Psoas muscle (tissue), 8 donors: ENCODE results near the gene PLXNB2. TPM values are rescaled to one million over a fixed set of nuclear protein-coding genes. Genes with fewer than 3 reads are reported as not detected.

Experiments used
- ATAC-seq, 4 donors: fragments of 200-7000 bp; cut with Tn5 transposase; one replicate each; pipeline ENCODE4 v1.9.1; 2020; ENCODE audit warnings: moderate library complexity in 3 of 4, mild to moderate bottlenecking in 2 of 4
- DNase-seq, 2 donors: peaks; one replicate each; pipeline ENCODE4 v3.0.0-alpha.2; 2020
- H3K27ac ChIP-seq: fragments of 200-600 bp; one replicate; pipeline ENCODE4 v1.8.0; 2022
- H3K27me3 ChIP-seq, 3 donors: fragments of 200-600 bp in 1 of 3; one replicate each; pipeline versions ENCODE4 v1.6.1 to v1.8.0; 2013 to 2022; ENCODE audit warnings: low read length in 2 of 3, mild to moderate bottlenecking in 2 of 3, moderate library complexity in 1 of 3; ENCODE audit not compliant: insufficient read depth in 3 of 3
- H3K36me3 ChIP-seq, 2 donors: fragments of 200-600 bp in 1 of 2; one replicate each; pipeline versions ENCODE4 v1.6.1 to v1.8.0; 2013 to 2022; ENCODE audit warnings: low read depth in 1 of 2, mild to moderate bottlenecking in 1 of 2, moderate library complexity in 1 of 2; ENCODE audit not compliant: insufficient read depth in 1 of 2
- H3K4me1 ChIP-seq: fragments of 200-600 bp; one replicate; pipeline ENCODE4 v1.8.0; 2022
- H3K4me3 ChIP-seq: fragments of 200-600 bp; one replicate; pipeline ENCODE4 v1.8.0; 2022; ENCODE audit warnings: mild to moderate bottlenecking
- H3K9me3 ChIP-seq: fragments of 200-600 bp; one replicate; pipeline ENCODE4 v1.8.0; 2022
- WGBS, 3 donors: extraction: QIAGEN DNeasy Blood & Tissue Kit; methylation state at CpG; one replicate each; pipeline versions ENCODE4 v1.1.6 to v1.1.7; 2013; 5-methylcytosine and 5-hydroxymethylcytosine counted together
- intact Hi-C, 2 donors: fragments of 100-400 bp; cut with DNase I; formaldehyde crosslinking; loops; one replicate each; pipeline versions ENCODE4 v1.11.0 to v1.14.2; 2022
- polyA plus RNA-seq, 3 donors: library from polyadenylated mRNA; stranded (reverse); fragments of 200-250 nt; gene quantifications; one replicate each; pipeline ENCODE4 v1.2.3, GENCODE V29; 2013
- total RNA-seq, 4 donors: library from RNA; stranded (reverse); fragmentation: NEBNext Ultra II Directional in 2 of 4; extraction: Animal tissue kit (Norgen Biotek cat#: 25700) in 2 of 4; gene quantifications; one replicate each; pipeline versions ENCODE4 v1.2.1 to v1.2.4, GENCODE V29; 2021 to 2023
- TF ChIP-seq, protein P1 (sequence below): fragments of 200-600 bp; IDR thresholded peaks from one replicate; pipeline ENCODE4 v1.8.0; 2022; ENCODE audit warnings: antibody characterized with exemption
- donor health status: healthy with polysubstance abuse.
- donor health status: DM: no; HTN: no; CAD: no; lungs with moderate emphysema.
- donor health status: Bipolar disorder and iron deficiency.
- donor health status: healthy.
- donor health status: DM: yes; HTN: yes; CAD: no.
- donor health status: DM: no; HTN: no; CAD: no.
- donor health status: DM: no; HTN: no; CAD: no.
- donor health status: DM: yes; HTN: yes; CAD: no.

The PLXNB2 gene
- total and polyA plus RNA-seq, 7 donors = 3.9 to 43.7 (median 13.6) TPM

DNA sequence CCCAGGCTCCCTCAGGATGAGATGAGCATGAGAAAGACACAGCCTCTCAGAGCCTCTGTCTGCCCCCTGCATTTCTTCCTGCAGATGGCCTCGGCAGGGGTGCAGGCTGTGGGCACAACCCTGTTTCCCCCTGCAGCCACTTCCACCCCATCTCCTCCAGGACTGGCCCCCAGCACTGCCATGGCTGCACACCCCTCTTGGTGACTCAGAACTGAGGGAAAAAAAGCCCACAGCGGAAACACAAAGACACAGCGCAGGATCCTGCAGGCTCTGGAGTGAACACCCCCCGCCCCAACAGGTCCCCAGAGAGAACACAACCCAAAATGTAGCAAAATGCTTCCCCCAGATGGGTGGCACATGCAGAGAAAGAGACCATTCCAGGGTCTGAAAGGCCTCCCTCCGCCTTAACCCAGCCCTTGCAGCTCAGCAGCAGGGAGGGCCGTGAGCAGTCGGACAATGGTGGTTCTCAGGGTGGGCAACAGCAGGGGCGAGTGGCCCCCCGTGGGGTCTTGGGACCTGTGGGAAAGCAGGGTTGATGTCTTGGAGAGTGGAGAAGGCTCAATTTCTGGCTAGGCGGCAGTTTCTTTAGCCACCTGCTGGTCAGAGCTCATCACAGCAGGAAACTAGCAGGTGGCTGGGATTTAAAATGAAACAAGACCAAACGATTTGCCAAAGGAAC lies 70.6 kb downstream of the PLXNB2 start:
- H3K27ac ChIP-seq = no peak overlapping the region
- peaks cover 0 to 60% of the 10 kb centered on the region in 2 donors for H3K36me3 ChIP-seq
- peaks cover 11% of the 10 kb centered on the region for H3K4me1 ChIP-seq

GRCh38 chr22:50233223-50233622 lies 74.2 kb downstream of the PLXNB2 start:
- no peak for DNase-seq
- TF ChIP-seq, protein P1, sequence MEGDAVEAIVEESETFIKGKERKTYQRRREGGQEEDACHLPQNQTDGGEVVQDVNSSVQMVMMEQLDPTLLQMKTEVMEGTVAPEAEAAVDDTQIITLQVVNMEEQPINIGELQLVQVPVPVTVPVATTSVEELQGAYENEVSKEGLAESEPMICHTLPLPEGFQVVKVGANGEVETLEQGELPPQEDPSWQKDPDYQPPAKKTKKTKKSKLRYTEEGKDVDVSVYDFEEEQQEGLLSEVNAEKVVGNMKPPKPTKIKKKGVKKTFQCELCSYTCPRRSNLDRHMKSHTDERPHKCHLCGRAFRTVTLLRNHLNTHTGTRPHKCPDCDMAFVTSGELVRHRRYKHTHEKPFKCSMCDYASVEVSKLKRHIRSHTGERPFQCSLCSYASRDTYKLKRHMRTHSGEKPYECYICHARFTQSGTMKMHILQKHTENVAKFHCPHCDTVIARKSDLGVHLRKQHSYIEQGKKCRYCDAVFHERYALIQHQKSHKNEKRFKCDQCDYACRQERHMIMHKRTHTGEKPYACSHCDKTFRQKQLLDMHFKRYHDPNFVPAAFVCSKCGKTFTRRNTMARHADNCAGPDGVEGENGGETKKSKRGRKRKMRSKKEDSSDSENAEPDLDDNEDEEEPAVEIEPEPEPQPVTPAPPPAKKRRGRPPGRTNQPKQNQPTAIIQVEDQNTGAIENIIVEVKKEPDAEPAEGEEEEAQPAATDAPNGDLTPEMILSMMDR = no peak
- 90% methylated on average over 18 of the region's 18 CpGs for WGBS, 3 donors
- H3K27me3 ChIP-seq = no peaks in the 10 kb centered on the region
- H3K4me3 ChIP-seq = no peak overlapping the region
- ATAC-seq = no peak
- intact Hi-C loops = no loop called here
- H3K9me3 ChIP-seq = no peaks in the 10 kb centered on the region
- H3K36me3 ChIP-seq = peaks cover 0 to 58% of the 10 kb centered on the region in 2 donors
- no peak overlapping the region for H3K27ac ChIP-seq
- H3K4me1 ChIP-seq = no peaks in the 10 kb centered on the region

More for the DNA sequence above, 70.6 kb downstream of the PLXNB2 start:
- Histone ChIP-seq H3K4me3 (no peak overlapping the region), H3K27me3 (no peaks in the 10 kb centered on the region), H3K9me3 (no peaks in the 10 kb centered on the region)
- intact Hi-C loops = no loop called here
- ATAC-seq (no peak), DNase-seq (no peak)
- 65 to 67% (median 67%) methylated on average over 10 to 11 of the region's 11 CpGs for WGBS, 3 donors
- TF ChIP-seq, protein P1 = peak; percentile 14

DNA sequence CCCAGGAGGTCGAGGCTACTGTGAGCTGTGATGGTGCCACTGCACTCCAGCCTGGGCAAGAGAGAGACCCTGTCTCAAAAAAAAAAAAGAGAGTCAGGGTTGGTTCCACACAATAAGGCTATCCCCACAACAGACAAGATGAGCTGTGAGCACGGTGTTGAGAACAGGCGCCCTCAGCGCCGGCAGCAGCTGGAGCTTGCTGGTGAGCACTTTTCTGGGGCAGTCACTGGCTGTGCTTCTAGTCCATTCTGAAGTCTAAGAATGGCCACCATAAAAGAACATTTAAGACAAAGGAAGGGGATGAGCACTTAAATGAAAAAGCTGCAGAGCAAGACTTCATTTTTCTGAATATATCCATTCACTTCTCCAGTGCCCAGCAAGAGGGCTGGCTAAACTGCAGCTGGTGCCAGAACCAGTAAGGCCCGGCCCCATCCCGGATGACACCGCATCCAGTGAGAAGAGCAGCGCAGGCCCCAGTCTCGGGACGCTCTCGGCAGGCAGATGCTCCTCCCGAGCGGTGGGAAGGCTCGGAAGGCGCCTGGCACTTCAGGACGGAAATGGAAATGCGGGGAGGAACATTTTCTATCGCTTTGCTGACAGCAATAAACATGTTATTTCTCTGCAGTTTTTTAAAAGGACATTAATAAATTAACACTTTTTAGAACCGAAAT lies 74.8 kb downstream of the PLXNB2 start:
- WGBS, 3 donors = 89% methylated on average over 20 of the region's 20 CpGs
- intact Hi-C loops = no loop called here
- H3K9me3 ChIP-seq = no peaks in the 10 kb centered on the region
- no peak overlapping the region for H3K27ac ChIP-seq
- H3K4me3 ChIP-seq = no peak overlapping the region
- H3K36me3 ChIP-seq = peaks cover 0 to 58% of the 10 kb centered on the region in 2 donors
- no peaks in the 10 kb centered on the region for H3K4me1 ChIP-seq
- ATAC-seq (no peak), DNase-seq (no peak)
- TF ChIP-seq, protein P1 = no peak
- H3K27me3 ChIP-seq = no peaks in the 10 kb centered on the region

DNA sequence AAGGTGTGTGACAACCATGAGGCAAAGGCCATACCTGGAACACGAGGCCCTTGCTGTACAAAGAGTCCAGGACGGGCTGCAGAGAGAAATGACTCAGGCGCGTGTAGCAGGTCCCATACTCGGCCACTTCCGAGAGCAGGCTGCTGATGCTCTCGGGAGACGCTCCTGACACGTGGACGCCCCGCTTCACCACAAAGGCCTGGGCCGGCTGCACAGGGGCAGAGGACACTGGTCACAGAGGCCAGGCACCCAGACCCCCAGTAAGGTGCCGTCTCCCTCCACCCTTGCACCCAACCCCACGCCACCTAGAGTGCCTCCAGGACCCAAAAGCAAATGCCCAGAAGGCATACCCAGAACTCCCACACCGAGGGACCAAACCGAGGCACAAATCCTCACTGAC lies 78.1 kb downstream of the PLXNB2 start:
- no peak overlapping the region for H3K27ac ChIP-seq
- no peak for ATAC-seq
- no peaks in the 10 kb centered on the region for H3K9me3 ChIP-seq
- TF ChIP-seq, protein P1 = no peak
- DNase-seq = peak in 1 of 2 donors; percentile 39
- H3K27me3 ChIP-seq = no peaks in the 10 kb centered on the region
- H3K4me3 ChIP-seq = no peak overlapping the region
- H3K4me1 ChIP-seq = no peaks in the 10 kb centered on the region
- intact Hi-C loops = no loop called here
- WGBS, 3 donors = 94% methylated on average over 16 of the region's 16 CpGs
- H3K36me3 ChIP-seq = peaks cover 0 to 76% of the 10 kb centered on the region in 2 donors
